ENCODE data around the gene ADAM12. TPM values are rescaled to one million over a fixed set of nuclear protein-coding genes. Genes with fewer than 3 reads are reported as not detected.

ADAM12 gene
- total RNA-seq, 1 donor from 2014 or later, result not detected

GRCh38 chr10:126432507-126432906 lies 44.2 kb upstream of the ADAM12 start:
- Histone ChIP-seq H3K9me3 (no peaks in the 10 kb centered on the region), H3K4me3 (no peak overlapping the region), H3K36me3 (no peaks in the 10 kb centered on the region), H3K27me3 (no peaks in the 10 kb centered on the region), H3K4me1 (no peaks in the 10 kb centered on the region), H3K27ac (no peak overlapping the region)
- DNase-seq (ENCODE audit: low spot score in 2 of 2), result no peak
- TF ChIP-seq, protein P1, sequence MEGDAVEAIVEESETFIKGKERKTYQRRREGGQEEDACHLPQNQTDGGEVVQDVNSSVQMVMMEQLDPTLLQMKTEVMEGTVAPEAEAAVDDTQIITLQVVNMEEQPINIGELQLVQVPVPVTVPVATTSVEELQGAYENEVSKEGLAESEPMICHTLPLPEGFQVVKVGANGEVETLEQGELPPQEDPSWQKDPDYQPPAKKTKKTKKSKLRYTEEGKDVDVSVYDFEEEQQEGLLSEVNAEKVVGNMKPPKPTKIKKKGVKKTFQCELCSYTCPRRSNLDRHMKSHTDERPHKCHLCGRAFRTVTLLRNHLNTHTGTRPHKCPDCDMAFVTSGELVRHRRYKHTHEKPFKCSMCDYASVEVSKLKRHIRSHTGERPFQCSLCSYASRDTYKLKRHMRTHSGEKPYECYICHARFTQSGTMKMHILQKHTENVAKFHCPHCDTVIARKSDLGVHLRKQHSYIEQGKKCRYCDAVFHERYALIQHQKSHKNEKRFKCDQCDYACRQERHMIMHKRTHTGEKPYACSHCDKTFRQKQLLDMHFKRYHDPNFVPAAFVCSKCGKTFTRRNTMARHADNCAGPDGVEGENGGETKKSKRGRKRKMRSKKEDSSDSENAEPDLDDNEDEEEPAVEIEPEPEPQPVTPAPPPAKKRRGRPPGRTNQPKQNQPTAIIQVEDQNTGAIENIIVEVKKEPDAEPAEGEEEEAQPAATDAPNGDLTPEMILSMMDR (IDR thresholded peaks at IDR 0.05), result no peak
- intact Hi-C loops (cut with DNase I), result no loop called here

- Histone ChIP-seq H3K4me3 (no peak overlapping the region), H3K27ac (no peak overlapping the region), H3K36me3 (no peaks in the 10 kb centered on the region), H3K9me3 (no peaks in the 10 kb centered on the region), H3K4me1 (no peaks in the 10 kb centered on the region), H3K27me3 (no peaks in the 10 kb centered on the region)
- no peak for DNase-seq (ENCODE audit: low spot score in 2 of 2)
- TF ChIP-seq, protein P1 (IDR thresholded peaks at IDR 0.05), result no peak
- intact Hi-C loops (cut with DNase I), result no loop called here
Observed at GRCh38 chr10:126431816-126432215, 43.5 kb upstream of the ADAM12 start.

DNA sequence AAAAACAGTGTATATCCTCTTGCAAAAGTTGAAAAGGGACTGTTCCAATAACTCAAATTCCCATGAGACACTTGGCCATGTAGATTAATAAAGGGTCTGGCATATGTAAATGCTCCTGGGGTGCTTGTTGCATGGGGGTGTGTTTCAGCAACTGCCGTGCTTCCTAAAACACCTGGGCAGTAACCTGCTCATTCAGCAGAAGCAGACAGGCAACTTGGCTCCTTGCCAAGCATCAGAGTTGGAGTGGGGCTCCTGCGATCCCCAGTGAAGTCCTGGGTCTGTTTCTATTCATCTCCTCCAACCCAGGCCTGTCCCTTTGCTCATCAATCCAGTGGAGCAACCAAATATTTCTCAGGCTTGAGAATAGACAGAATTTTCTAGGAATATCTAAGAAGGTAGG lies 42.2 kb upstream of the ADAM12 start:
- no peak for DNase-seq (ENCODE audit: low spot score in 2 of 2)
- no peak overlapping the region for H3K27ac ChIP-seq
- H3K36me3 ChIP-seq, result no peaks in the 10 kb centered on the region
- no peaks in the 10 kb centered on the region for H3K27me3 ChIP-seq
- H3K9me3 ChIP-seq, result no peaks in the 10 kb centered on the region
- intact Hi-C loops (cut with DNase I), result no loop called here
- no peaks in the 10 kb centered on the region for H3K4me1 ChIP-seq
- H3K4me3 ChIP-seq, result no peak overlapping the region
- TF ChIP-seq, protein P1 (IDR thresholded peaks at IDR 0.05), result no peak

DNA sequence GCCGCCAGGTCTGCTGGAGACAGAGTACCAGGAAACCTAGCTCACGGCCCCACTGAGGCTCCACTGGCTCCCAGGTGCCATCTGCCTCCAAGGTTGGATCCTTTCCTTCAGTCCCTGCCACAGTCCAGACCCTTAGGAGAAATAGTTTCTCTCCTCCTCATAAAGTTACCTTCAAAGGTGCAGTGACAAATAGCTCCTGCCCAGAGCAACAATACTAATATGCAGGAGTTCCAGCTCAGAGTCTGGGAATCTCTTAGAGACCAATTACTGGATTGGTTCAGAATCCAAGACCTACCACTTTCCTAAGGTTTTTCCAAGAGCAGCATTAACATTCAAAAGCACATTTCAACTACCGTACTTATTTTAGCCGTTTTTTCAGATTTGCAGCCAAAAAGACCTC lies 41.0 kb upstream of the ADAM12 start:
- H3K27ac ChIP-seq, result no peak overlapping the region
- intact Hi-C loops (cut with DNase I), result no loop called here
- H3K27me3 ChIP-seq, result no peaks in the 10 kb centered on the region
- H3K9me3 ChIP-seq, result no peaks in the 10 kb centered on the region
- TF ChIP-seq, protein P1 (IDR thresholded peaks at IDR 0.05), result no peak
- H3K4me3 ChIP-seq, result no peak overlapping the region
- H3K4me1 ChIP-seq, result no peaks in the 10 kb centered on the region
- no peaks in the 10 kb centered on the region for H3K36me3 ChIP-seq
- no peak for DNase-seq (ENCODE audit: low spot score in 2 of 2)

GRCh38 chr10:126425489-126426065 lies 37.3 kb upstream of the ADAM12 start:
- no peak for DNase-seq (ENCODE audit: low spot score in 2 of 2)

More at GRCh38 chr10:126425489-126426065, 37.3 kb upstream of the ADAM12 start:
- no peaks in the 10 kb centered on the region for H3K4me1 ChIP-seq
- TF ChIP-seq, protein P1 (IDR thresholded peaks at IDR 0.05), result no peak
- intact Hi-C loops (cut with DNase I), result no loop called here
- H3K27me3 ChIP-seq, result no peaks in the 10 kb centered on the region
- H3K36me3 ChIP-seq, result no peaks in the 10 kb centered on the region
- no peak overlapping the region for H3K4me3 ChIP-seq
- H3K9me3 ChIP-seq, result peaks cover 0 to 7% of the 10 kb centered on the region in 2 donors
- H3K27ac ChIP-seq, result no peak overlapping the region

All from ascending aorta (tissue), 2 donors.